Measurements from ENCODE around the gene TMEM178A. TPM values are rescaled to one million over a fixed set of nuclear protein-coding genes. Genes with fewer than 3 reads are reported as not detected.
"Not testable (repeated sequence)": the region's sequence is repeated elsewhere in the genome, so short reads cannot be mapped to it uniquely, and the experiment has no call there.

Gene TMEM178A
- total RNA-seq, 1 donor from 2014 or later, result 12.3 TPM

- H3K4me1 Mint-ChIP-seq, result peaks cover 12% of the 10 kb centered on the region
- no peak overlapping the region for H3K27ac Mint-ChIP-seq (ENCODE audit: unreplicated experiment)
- no peak overlapping the region for H3K4me3 Mint-ChIP-seq
- TF ChIP-seq CTCF (conservative IDR thresholded peaks at IDR 0.05), result no peak
- H3K27me3 Mint-ChIP-seq (ENCODE audit: low read depth), result no peaks in the 10 kb centered on the region
- DNase-seq (ENCODE audit: low read depth, low spot score), result no peak
- H3K9me3 Mint-ChIP-seq, result no peaks in the 10 kb centered on the region
- H3K36me3 Mint-ChIP-seq (ENCODE audit: low read depth), result peaks cover 3% of the 10 kb centered on the region
Observed at GRCh38 chr2:39720970-39721369, 55.3 kb downstream of the TMEM178A start.

GRCh38 chr2:39723497-39723896 is 57.8 kb downstream of the TMEM178A start:
- Mint-ChIP-seq H3K27me3 (ENCODE audit: low read depth) (no peaks in the 10 kb centered on the region), H3K9me3 (peaks cover 2% of the 10 kb centered on the region), H3K27ac (ENCODE audit: unreplicated experiment) (no peak overlapping the region), H3K36me3 (ENCODE audit: low read depth) (peaks cover 3% of the 10 kb centered on the region), H3K4me3 (no peak overlapping the region), H3K4me1 (peaks cover 12% of the 10 kb centered on the region)
- DNase-seq (ENCODE audit: low read depth, low spot score), result no peak
- TF ChIP-seq CTCF (conservative IDR thresholded peaks at IDR 0.05), result no peak

- no peak for TF ChIP-seq CTCF (conservative IDR thresholded peaks at IDR 0.05)
- Mint-ChIP-seq H3K9me3 (peaks cover 5% of the 10 kb centered on the region), H3K36me3 (ENCODE audit: low read depth) (peaks cover 7% of the 10 kb centered on the region), H3K4me1 (peaks cover 16% of the 10 kb centered on the region), H3K27me3 (ENCODE audit: low read depth) (no peaks in the 10 kb centered on the region), H3K4me3 (no peak overlapping the region), H3K27ac (ENCODE audit: unreplicated experiment) (no peak overlapping the region)
- DNase-seq (ENCODE audit: low read depth, low spot score), result no peak
Observed at GRCh38 chr2:39723946-39724827, 58.5 kb downstream of the TMEM178A start.

GRCh38 chr2:39724828-39725144 is 59.1 kb downstream of the TMEM178A start:
- H3K4me1 Mint-ChIP-seq, result peaks cover 16% of the 10 kb centered on the region
- H3K27me3 Mint-ChIP-seq (ENCODE audit: low read depth), result no peaks in the 10 kb centered on the region
- peaks cover 5% of the 10 kb centered on the region for H3K9me3 Mint-ChIP-seq
- TF ChIP-seq CTCF (conservative IDR thresholded peaks at IDR 0.05), result no peak
- H3K4me3 Mint-ChIP-seq, result no peak overlapping the region
- H3K36me3 Mint-ChIP-seq (ENCODE audit: low read depth), result peaks cover 8% of the 10 kb centered on the region
- no peak overlapping the region for H3K27ac Mint-ChIP-seq (ENCODE audit: unreplicated experiment)
- DNase-seq (ENCODE audit: low read depth, low spot score), result no peak

- H3K27me3 Mint-ChIP-seq (ENCODE audit: low read depth), result no peaks in the 10 kb centered on the region
- peaks cover 9% of the 10 kb centered on the region for H3K36me3 Mint-ChIP-seq (ENCODE audit: low read depth)
- peaks cover 16% of the 10 kb centered on the region for H3K4me1 Mint-ChIP-seq
- H3K4me3 Mint-ChIP-seq, result no peak overlapping the region
- no peak for DNase-seq (ENCODE audit: low read depth, low spot score)
- H3K27ac Mint-ChIP-seq (ENCODE audit: unreplicated experiment), result no peak overlapping the region
- no peak for TF ChIP-seq CTCF (conservative IDR thresholded peaks at IDR 0.05)
- peaks cover 5% of the 10 kb centered on the region for H3K9me3 Mint-ChIP-seq
Observed at GRCh38 chr2:39725401-39725800, 59.7 kb downstream of the TMEM178A start.

GRCh38 chr2:39728085-39728484 is 62.4 kb downstream of the TMEM178A start:
- H3K27me3 Mint-ChIP-seq (ENCODE audit: low read depth); H3K9me3 Mint-ChIP-seq; H3K27ac Mint-ChIP-seq (ENCODE audit: unreplicated experiment); H3K4me3 Mint-ChIP-seq; DNase-seq (ENCODE audit: low read depth, low spot score): not testable (repeated sequence)
- Mint-ChIP-seq H3K4me1 (peaks cover 16% of the 10 kb centered on the region), H3K36me3 (ENCODE audit: low read depth) (peaks cover 22% of the 10 kb centered on the region)

Data from neural crest cell (in vitro differentiated cells).